HS-5 (cell line): Measurements from ENCODE around the gene NELL2.
"Not testable (repeated sequence)": the region's sequence is repeated elsewhere in the genome, so short reads cannot be mapped to it uniquely, and the experiment has no call there.

Experiments
- DNase-seq: peaks from one replicate; pipeline ENCODE4 v3.0.0-alpha.2; 2012; ENCODE audit warnings: low read depth

Gene NELL2

DNA sequence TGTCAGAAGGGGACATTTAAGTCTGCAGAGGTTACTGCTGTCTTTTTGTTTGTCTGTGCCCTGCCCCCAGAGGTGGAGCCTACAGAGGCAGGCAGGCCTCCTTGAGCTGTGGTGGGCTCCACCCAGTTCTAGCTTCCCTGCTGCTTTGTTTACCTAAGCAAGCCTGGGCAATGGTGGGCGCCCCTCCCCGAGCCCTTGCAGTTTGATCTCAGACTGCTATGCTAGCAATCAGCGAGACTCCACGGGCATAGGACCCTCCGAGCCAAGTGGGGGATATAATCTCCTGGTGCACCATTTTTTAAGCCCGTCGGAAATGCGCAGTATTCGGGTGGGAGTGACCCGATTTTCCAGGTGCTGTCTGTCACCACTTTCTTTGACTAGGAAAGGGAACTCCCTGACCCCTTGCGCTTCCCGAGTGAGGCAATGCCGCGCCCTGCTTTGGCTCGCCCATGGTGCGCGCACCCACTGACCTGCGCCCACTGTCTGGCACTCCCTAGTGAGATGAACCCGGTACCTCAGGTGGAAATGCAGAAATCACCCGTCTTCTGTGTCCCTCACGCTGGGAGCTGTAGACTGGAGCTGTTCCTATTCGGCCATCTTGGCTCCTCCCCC is 189.2 kb downstream of the NELL2 start:
- DNase-seq: not testable (repeated sequence)

DNA sequence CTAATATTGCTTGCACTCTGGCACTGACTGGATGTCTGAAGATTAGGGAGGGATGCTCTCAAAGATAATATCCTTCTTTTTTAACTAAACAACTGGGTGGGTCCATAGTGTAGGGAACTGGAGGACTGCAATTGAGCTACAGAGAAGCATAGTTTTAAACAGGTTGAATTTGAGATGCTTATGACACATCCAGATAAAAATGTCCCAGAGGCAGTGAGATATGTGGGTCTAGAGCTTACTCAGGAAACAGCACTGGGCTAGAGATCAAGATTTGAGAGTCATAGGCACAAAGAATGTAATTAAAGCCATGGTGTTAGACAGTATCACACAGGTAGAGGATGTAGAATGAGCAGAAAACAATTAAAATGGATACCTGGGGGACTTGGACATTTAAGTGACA is 198.4 kb downstream of the NELL2 start:
- no peak for DNase-seq

GRCh38 chr12:44674875-44675274 is 201.2 kb downstream of the NELL2 start:
- no peak for DNase-seq

- no peak for DNase-seq
These were observed 202.3 kb downstream of the NELL2 start for GRCh38 chr12:44673811-44674210.

DNA sequence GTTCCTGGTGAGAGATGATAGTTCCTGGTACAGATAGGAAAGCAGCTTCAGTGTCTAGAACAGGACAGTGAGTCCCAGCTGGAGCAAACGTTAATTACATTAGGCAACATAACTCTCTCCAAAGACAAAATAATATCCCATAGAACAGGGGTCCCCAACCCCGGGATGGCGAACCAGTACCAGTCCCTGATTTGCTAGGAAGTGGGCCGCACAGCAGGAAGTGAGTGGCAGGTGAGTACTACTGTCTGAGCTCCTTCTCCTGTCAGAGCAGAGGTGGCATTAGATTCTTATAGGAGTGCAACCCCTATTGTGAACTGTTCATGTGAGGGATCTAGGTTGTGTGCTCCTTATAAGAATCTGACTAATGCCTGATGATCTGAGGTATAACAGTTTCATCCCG is 204.1 kb downstream of the NELL2 start:
- DNase-seq: no peak

DNA sequence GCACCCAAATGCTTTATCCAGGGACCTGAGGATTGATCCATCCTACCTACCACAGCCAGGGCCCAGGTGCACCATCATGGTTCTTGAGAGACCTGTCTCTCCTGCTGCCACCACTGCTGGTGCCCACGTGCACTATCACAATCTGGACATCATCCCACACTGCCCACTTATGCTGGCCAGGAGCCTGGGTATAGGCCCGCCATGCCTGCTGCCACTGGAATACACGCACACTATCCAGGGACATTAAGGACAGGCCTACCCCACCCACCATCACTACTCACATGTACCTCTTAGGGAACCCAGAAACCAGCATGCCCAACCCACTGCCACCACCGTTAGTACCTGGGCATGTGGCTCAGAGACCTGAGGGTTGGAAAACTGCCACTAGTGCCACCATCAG is 207.7 kb downstream of the NELL2 start:
- no peak for DNase-seq

GRCh38 chr12:44667461-44667860 is 208.7 kb downstream of the NELL2 start:
- no peak for DNase-seq

GRCh38 chr12:44663291-44663690 is 212.8 kb downstream of the NELL2 start:
- DNase-seq: no peak

GRCh38 chr12:44655846-44656245 is 220.3 kb downstream of the NELL2 start:
- no peak for DNase-seq

GRCh38 chr12:44654646-44655639 is 221.2 kb downstream of the NELL2 start:
- no peak for DNase-seq

DNA sequence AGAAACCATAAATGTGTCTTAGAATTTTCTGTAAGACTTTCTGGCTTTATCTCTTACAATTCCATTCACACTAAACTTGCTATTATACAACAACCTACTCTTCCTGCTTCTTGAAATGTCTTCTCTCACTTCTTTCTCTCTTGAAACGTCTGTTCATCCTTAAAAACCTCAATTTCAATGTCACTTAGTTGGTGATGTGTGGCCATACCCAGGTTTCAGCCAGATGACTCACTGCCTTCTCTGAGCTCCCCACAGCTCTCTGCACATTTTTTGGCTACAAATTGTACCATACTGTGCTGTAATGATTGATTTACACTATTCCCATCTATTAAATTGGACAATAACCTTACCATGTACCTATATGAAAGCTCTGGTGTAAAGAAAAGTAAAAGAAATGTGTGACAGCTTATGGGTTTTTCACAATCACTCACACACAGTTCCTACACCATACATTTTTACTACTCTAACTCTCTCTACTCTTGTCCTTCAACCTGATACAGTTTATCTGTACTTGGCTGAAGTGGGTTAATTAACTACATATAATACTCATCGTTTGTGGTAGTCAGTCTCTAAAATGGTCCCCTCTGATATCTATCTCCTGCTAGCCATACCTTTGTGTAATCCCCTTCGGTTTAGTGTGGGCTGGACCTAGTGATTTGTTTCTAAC is 222.1 kb downstream of the NELL2 start:
- DNase-seq: no peak

DNA sequence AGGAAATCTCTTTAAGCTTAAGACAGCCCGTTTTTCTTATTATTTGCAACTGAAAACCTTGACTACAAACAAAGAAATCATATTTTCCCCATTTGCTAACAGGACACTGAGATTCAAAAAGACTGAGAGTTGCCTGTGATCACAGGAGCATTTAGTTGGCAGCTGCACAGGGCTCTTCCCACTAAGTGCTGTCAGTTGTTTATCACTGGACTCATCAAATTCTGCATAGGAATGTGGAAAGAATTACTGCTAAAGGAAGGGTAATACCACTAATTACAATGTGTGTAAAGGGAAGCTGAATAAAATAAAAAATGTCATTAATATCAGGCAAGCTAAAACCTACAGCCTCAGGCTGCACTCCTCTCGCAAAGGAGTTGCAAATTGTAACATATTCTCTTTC is 226.4 kb downstream of the NELL2 start:
- no peak for DNase-seq

DNA sequence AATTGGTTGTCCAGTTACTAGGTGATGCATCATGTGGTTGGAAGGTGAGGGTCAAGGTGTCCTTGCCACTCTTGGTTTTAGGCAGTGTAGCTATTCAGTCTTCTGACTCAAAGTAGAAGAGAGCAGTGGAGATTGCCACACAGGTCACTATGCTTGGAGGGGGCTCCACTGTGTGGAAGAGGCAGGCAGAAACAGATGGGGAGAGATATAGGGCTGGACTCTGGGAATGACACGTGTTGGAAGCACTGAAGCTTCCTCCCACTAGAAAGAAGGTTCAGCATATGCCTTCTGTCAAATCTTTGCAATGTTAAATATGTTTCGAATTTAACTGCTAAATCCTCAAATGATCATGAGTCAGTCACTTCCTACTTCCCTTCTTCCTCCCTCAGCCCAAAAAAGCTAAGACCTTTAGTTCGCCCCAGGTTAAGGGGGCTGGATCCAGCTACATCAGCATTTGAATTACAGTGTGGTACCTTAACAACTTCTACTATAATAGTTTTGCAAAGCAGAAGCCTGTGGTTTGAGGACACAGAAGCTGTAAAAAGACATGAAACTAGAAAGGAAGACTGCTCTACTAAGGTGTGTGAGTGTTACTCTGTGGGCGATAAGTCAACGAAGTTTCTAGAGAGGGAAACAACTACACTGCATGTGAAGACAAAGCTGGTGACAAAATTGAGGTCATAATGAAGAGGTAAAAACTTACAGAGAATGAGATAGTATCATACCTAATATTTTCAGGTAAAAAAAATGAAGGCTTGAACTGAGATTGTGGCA is 228.0 kb downstream of the NELL2 start:
- no peak for DNase-seq

GRCh38 chr12:44640427-44641190 is 235.5 kb downstream of the NELL2 start:
- no peak for DNase-seq

DNA sequence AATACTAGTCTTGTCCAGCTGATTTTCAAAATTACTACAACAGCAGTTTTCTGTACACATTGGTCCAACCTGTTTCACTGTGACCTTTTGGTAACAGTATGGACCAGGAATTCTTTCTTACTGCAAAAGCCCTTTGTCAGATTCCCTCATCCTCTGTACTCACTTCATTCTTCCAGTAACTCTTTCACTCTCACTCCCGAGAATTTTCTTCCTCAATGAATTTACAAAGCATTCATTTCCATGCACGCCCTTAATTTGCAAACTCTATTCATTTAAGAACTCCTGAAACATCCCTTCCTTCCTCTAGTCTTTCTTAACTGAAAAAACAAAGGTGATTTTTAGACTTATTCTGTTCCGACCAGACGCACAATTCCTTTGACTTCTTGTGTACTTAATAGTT is 238.2 kb downstream of the NELL2 start:
- DNase-seq: no peak

DNA sequence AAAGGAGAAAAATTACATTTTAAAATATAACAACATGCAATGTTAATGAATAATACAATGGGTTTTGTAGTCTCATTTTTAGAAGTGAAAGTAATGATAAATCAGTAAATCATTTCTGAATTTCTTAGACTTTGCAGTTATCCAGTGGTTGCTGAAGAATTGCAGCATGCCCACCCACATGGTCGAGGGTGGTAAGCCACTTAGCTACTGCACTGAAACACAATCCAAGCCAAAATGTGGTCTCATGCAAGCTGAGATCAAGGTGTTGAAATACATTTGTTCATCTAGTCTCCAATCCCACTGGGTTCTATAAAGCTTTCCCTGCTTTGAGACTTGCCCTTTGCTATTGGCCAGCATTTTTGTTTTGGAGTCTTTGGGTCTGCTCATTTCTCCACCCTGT is 247.9 kb downstream of the NELL2 start:
- no peak for DNase-seq

DNA sequence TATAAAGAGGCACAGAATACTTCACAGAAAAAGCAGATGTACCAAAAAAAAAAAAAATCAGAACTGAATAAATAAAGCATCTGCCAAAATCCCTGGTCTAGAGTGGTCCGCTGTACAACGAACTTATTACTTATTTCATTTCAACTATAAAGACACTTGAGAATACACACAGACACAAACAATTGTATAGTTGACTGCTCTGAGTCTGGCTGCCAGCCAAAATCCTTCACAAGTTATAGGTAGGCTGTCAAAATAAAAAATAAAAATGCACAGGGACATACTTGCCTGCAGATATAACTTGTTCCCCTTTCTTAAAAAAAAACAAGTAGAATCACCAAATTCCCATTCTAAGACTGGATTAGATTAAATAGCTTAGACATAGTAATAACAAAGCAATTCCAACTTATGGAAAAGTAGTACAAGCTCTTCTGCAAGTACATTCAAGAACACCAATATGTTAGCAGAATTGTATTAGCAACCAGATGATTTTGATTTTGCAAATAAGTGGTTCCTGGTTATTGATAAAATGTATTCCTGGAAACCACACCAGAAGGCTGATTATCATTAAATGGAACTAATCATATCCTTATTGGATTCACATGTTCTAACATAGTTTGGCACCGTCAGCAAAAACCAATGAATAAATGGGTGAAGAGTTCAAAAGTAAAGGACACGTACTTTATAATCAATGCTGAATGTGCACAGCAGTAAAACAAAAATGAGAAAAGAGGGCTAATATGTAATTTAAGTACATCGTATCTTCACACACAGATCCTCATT is 248.5 kb downstream of the NELL2 start:
- no peak for DNase-seq

DNA sequence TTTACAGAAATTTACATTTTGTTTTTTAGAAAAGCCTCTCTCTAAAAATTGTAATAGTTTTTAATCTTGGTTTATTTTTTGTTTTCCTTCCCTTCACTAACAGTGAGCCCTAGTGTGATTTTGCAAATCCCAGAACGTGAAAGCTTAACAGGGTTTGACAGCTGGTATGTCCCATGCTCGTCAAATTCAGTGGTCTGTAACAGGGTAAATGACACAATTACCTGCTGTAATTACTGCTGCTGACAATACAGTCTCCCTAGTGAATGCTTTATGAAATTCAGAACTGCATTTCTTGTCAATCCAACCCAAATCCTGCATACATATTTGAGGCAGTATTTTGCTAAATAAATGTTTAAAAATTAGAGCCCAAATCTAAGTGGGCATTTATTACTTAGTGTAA is 249.2 kb downstream of the NELL2 start:
- DNase-seq: no peak

- no peak for DNase-seq
These were observed 257.2 kb downstream of the NELL2 start for GRCh38 chr12:44618946-44619345.

- no peak for DNase-seq
These were observed 259.7 kb downstream of the NELL2 start for GRCh38 chr12:44616402-44616801.

DNA sequence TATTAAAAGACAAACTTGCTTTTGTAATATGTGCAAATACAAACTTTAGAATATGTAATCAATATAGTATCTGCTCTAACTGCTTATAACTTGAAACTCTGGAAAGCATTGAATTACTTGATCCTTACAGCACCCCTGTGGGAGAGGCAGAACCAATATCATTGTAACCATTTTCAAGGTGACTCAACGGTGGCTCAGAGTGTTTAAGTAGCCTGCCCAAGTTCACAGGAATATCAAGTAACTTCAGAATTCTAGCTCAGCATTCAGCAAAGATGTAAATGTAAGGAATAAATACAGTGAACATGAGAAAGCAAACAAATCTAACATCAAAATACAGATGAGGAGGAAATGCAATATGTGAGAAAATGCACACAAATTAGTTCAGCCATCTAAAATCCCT is 264.6 kb downstream of the NELL2 start:
- no peak for DNase-seq
